ENCODE results near the gene PRIM1.
A peak's percentile ranks its signal among the peaks of the same experiment; 100 is the strongest.

The PRIM1 gene

DNA sequence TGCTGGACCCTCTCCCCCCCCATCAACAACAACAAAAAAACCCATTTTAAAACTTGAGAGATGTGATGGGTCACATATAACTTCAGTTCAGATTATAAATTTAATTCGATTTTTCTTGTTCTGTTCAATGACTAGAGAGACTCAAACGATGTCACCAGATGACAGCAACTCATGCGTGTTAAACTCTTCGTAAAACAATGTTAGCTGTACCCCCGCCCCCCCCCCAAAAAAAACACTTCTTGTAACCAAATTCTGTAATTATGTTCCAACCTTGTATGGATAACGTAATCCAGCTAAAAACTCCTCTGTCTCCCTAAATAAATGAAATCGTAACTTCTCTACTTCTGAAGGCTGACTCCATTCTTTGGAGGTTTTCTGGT is 26.4 kb downstream of the PRIM1 start:
- peak overlapping the region; percentile 99 for H3K27ac ChIP-seq (ENCODE audit: extremely low read depth, low read depth, low read length)
- ChIA-PET POLR2A (interaction anchor here (0.5 to 5.1 kb wide), 25 partner anchors 9 to 752 kb away, joined by 3 to 63 read pairs (median 5); partner anchors contain the start of genes ATP5F1B, LRP1, PRIM1 and PTGES3), CTCF (interaction anchor here (0.6 to 1.7 kb wide), 6 partner anchors 44 to 386 kb away, joined by 3 to 9 read pairs (median 4); partner anchors contain the start of gene STAT6)
- H3K4me3 ChIP-seq (ENCODE audit: low read depth, low read length), result peak overlapping the region; percentile 73
- H3K9me3 ChIP-seq (ENCODE audit: control insufficient read depth, insufficient read depth, low read depth, low read length), result no peaks in the 10 kb centered on the region
- peaks cover 23 to 67% of the 10 kb centered on the region in 2 experiments for H3K36me3 ChIP-seq (ENCODE audit: control insufficient read depth in 2 of 2, insufficient read depth in 1 of 2, low read length in 2 of 2)
- peaks cover 6% of the 10 kb centered on the region; the same call in 1 of the 2 replicates for H3K4me1 ChIP-seq (ENCODE audit: control insufficient read depth, insufficient read depth, low read length)
- 0 out of 2 replicates have a peak, but pooled peaks have one; percentile 38 for TF ChIP-seq ZNF629 (tag by site-specific recombination; IDR thresholded peaks at IDR 0.05)
- TF ChIP-seq, protein P1, sequence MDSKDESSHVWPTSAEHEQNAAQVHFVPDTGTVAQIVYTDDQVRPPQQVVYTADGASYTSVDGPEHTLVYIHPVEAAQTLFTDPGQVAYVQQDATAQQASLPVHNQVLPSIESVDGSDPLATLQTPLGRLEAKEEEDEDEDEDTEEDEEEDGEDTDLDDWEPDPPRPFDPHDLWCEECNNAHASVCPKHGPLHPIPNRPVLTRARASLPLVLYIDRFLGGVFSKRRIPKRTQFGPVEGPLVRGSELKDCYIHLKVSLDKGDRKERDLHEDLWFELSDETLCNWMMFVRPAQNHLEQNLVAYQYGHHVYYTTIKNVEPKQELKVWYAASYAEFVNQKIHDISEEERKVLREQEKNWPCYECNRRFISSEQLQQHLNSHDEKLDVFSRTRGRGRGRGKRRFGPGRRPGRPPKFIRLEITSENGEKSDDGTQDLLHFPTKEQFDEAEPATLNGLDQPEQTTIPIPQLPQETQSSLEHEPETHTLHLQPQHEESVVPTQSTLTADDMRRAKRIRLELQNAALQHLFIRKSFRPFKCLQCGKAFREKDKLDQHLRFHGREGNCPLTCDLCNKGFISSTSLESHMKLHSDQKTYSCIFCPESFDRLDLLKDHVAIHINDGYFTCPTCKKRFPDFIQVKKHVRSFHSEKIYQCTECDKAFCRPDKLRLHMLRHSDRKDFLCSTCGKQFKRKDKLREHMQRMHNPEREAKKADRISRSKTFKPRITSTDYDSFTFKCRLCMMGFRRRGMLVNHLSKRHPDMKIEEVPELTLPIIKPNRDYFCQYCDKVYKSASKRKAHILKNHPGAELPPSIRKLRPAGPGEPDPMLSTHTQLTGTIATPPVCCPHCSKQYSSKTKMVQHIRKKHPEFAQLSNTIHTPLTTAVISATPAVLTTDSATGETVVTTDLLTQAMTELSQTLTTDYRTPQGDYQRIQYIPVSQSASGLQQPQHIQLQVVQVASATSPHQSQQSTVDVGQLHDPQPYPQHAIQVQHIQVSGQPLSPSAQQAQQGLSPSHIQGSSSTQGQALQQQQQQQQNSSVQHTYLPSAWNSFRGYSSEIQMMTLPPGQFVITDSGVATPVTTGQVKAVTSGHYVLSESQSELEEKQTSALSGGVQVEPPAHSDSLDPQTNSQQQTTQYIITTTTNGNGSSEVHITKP (tag by site-specific recombination; IDR thresholded peaks at IDR 0.05), result 0 out of 2 replicates have a peak, but pooled peaks have one; percentile 46
- TF ChIP-seq ZNF324 (tag by site-specific recombination; IDR thresholded peaks at IDR 0.05), result peak; percentile 13; the same call in 1 of the 2 replicates
- TF ChIP-seq, protein P2, sequence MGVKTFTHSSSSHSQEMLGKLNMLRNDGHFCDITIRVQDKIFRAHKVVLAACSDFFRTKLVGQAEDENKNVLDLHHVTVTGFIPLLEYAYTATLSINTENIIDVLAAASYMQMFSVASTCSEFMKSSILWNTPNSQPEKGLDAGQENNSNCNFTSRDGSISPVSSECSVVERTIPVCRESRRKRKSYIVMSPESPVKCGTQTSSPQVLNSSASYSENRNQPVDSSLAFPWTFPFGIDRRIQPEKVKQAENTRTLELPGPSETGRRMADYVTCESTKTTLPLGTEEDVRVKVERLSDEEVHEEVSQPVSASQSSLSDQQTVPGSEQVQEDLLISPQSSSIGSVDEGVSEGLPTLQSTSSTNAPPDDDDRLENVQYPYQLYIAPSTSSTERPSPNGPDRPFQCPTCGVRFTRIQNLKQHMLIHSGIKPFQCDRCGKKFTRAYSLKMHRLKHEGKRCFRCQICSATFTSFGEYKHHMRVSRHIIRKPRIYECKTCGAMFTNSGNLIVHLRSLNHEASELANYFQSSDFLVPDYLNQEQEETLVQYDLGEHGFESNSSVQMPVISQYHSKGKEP (tag by site-specific recombination; IDR thresholded peaks at IDR 0.05), result peak; percentile 70
- TF ChIP-seq, protein P3, sequence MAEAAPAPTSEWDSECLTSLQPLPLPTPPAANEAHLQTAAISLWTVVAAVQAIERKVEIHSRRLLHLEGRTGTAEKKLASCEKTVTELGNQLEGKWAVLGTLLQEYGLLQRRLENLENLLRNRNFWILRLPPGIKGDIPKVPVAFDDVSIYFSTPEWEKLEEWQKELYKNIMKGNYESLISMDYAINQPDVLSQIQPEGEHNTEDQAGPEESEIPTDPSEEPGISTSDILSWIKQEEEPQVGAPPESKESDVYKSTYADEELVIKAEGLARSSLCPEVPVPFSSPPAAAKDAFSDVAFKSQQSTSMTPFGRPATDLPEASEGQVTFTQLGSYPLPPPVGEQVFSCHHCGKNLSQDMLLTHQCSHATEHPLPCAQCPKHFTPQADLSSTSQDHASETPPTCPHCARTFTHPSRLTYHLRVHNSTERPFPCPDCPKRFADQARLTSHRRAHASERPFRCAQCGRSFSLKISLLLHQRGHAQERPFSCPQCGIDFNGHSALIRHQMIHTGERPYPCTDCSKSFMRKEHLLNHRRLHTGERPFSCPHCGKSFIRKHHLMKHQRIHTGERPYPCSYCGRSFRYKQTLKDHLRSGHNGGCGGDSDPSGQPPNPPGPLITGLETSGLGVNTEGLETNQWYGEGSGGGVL (tag by site-specific recombination; IDR thresholded peaks at IDR 0.05), result peak; percentile 63; the same call in 1 of the 2 replicates
- peak; percentile 19; the same call in 1 of the 2 replicates for TF ChIP-seq ZNF362 (tag by site-specific recombination; IDR thresholded peaks at IDR 0.05)
- no peak for TF ChIP-seq ZNF585B (tag by site-specific recombination; IDR thresholded peaks at IDR 0.05)
- TF ChIP-seq, protein P4, sequence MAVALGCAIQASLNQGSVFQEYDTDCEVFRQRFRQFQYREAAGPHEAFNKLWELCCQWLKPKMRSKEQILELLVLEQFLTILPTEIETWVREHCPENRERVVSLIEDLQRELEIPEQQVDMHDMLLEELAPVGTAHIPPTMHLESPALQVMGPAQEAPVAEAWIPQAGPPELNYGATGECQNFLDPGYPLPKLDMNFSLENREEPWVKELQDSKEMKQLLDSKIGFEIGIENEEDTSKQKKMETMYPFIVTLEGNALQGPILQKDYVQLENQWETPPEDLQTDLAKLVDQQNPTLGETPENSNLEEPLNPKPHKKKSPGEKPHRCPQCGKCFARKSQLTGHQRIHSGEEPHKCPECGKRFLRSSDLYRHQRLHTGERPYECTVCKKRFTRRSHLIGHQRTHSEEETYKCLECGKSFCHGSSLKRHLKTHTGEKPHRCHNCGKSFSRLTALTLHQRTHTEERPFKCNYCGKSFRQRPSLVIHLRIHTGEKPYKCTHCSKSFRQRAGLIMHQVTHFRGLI (tag by site-specific recombination; IDR thresholded peaks at IDR 0.05), result no peak
- no peak for TF ChIP-seq ZNF114 (tag by site-specific recombination; IDR thresholded peaks at IDR 0.05)
- no peak for TF ChIP-seq ZNF701 (tag by site-specific recombination; IDR thresholded peaks at IDR 0.05)
- 0 out of 2 replicates have a peak, but pooled peaks have one; percentile 7 for TF ChIP-seq ZNF335 (tag by site-specific recombination; conservative IDR thresholded peaks at IDR 0.05)
- peak; percentile 86 for TF ChIP-seq PRDM6 (tag by site-specific recombination; IDR thresholded peaks at IDR 0.05)
- peak; percentile 11; the same call in 1 of the 2 replicates for TF ChIP-seq ZNF692 (tag by site-specific recombination; IDR thresholded peaks at IDR 0.05)
- TF ChIP-seq PATZ1 (tag by site-specific recombination; IDR thresholded peaks at IDR 0.05), result peak; percentile 97
- 0 out of 2 replicates have a peak, but pooled peaks have one; percentile 7 for TF ChIP-seq KLF8 (tag by site-specific recombination; IDR thresholded peaks at IDR 0.05)
- TF ChIP-seq ZFP41 (tag by site-specific recombination; IDR thresholded peaks at IDR 0.05; ENCODE audit: borderline replicate concordance), result no peak
- peak; percentile 6; the same call in 1 of the 2 replicates for TF ChIP-seq ZNF654 (tag by site-specific recombination; IDR thresholded peaks at IDR 0.05; ENCODE audit: low read depth)
- peak; percentile 85 for TF ChIP-seq ATF2 (tag by site-specific recombination; IDR thresholded peaks at IDR 0.05; ENCODE audit: low read depth)
- TF ChIP-seq ZBTB7A (tag by site-specific recombination; IDR thresholded peaks at IDR 0.05; ENCODE audit: low read depth), result 0 out of 2 replicates have a peak, but pooled peaks have one; percentile 10
